Gastrocnemius medialis (tissue), 4 donors: ENCODE measurements around the gene TAF11L14.

Experiments
- CTCF ChIP-seq, 5 experiments: fragments of 450-650 bp in 3 of 5; fragments of 200-600 bp in 2 of 5; sonication (generic) in 2 of 5; IDR thresholded peaks in 4 of 5; conservative IDR thresholded peaks in 1 of 5; 1 replicate in 4 of 5; 2 replicates in 1 of 5; pipeline ENCODE4 v1.5.1; 2016 to 2019; ENCODE audit warnings: antibody characterized with exemption in 5 of 5, mild to moderate bottlenecking in 3 of 5, moderate library complexity in 3 of 5
- POLR2A ChIP-seq, 2 donors: fragments of 450-650 bp; IDR thresholded peaks; one replicate each; pipeline ENCODE4 v1.6.1; 2017; ENCODE audit warnings: antibody characterized with exemption in 2 of 2, mild to moderate bottlenecking in 2 of 2, moderate library complexity in 2 of 2

GRCh38 chr5:17679597-17680203 is 45.4 kb downstream of the TAF11L14 start:
- TF ChIP-seq CTCF (IDR thresholded peaks at IDR 0.05 in 4 of 5, conservative IDR thresholded peaks at IDR 0.05 in 1 of 5) (no peak), POLR2A (IDR thresholded peaks at IDR 0.05) (no peak)
